Bladder microvascular endothelial cell (primary cell): ENCODE measurements around the gene ACP7. TPM values are rescaled to one million over a fixed set of nuclear protein-coding genes. Genes with fewer than 3 reads are reported as not detected.

Experiments
- total RNA-seq: library from RNA; depleted of rRNA; stranded (reverse); fragments of >200 nt; gene quantifications from 2 replicates; pipeline ENCODE4 v1.2.3, GENCODE V29; 2014

Gene ACP7
- 0.06 TPM in 1 of 2 replicates, not detected in the other for total RNA-seq

GRCh38 chr19:39083983-39084731 lies at the start of gene ACP7:
TSS of gene ACP7 (plus strand) at chr19:39084368. CDS start at chr19:39085270, 902 bp downstream.

GRCh38 chr19:39125554-39126311 lies 41.6 kb downstream of the ACP7 start, which contains the start of gene PAK4:
TSS of gene PAK4 (plus strand) at chr19:39125786. CDS start at chr19:39169554, 43,768 bp downstream.

Other genes starting within 250 kb of the ACP7 start
- 208 and 227 TPM in 2 replicates for gene HNRNPL, start 234.4 kb upstream of the ACP7 start, total RNA-seq
- 6.2 and 6.8 TPM in 2 replicates for gene RINL, start 206.1 kb upstream of the ACP7 start, total RNA-seq
- 52.3 and 81.6 TPM in 2 replicates for gene SIRT2, start 184.8 kb upstream of the ACP7 start, total RNA-seq
- 9.6 and 16.7 TPM in 2 replicates for gene NFKBIB, start 184.4 kb upstream of the ACP7 start, total RNA-seq
- not detected in 2 replicates for gene CCER2, start 172.2 kb upstream of the ACP7 start, total RNA-seq
- 11.5 and 14.9 TPM in 2 replicates for gene SARS2, start 153.6 kb upstream of the ACP7 start, total RNA-seq
- gene MRPS12, start 153.4 kb upstream of the ACP7 start, total RNA-seq = 37.9 and 38.3 TPM in 2 replicates
- gene FBXO17, start 108.6 kb upstream of the ACP7 start, total RNA-seq = 1.1 and 13.6 TPM in 2 replicates
- 1.1 and 1.8 TPM in 2 replicates for gene FBXO27, start 51.8 kb upstream of the ACP7 start, total RNA-seq
- gene PAK4, start 41.4 kb downstream of the ACP7 start, total RNA-seq = 6.8 and 10.4 TPM in 2 replicates
- not detected in 2 replicates for gene NCCRP1, start 112.6 kb downstream of the ACP7 start, total RNA-seq
- gene SYCN, start 119.9 kb downstream of the ACP7 start, total RNA-seq = not detected in 2 replicates
- gene IFNL3, start 160.6 kb downstream of the ACP7 start, total RNA-seq = not detected in 2 replicates
- not detected in 2 replicates for gene IFNL4, start 164.5 kb downstream of the ACP7 start, total RNA-seq
- gene IFNL2, start 184.0 kb downstream of the ACP7 start, total RNA-seq = not detected in 2 replicates
- gene IFNL1, start 212.0 kb downstream of the ACP7 start, total RNA-seq = not detected in 2 replicates
- gene LRFN1, start 236.5 kb downstream of the ACP7 start, total RNA-seq = 0.32 and 0.88 TPM in 2 replicates